Neural progenitor cell (in vitro differentiated cells): ENCODE measurements around the gene MME.

Experiments used
- EZH2 ChIP-seq: fragments of 200-600 bp; sonication (generic); IDR thresholded peaks from 2 replicates; pipeline ENCODE4 v1.6.1; 2017; ENCODE audit warnings: antibody characterized with exemption, mild to moderate bottlenecking, moderate library complexity
- EZH2phosphoT487 ChIP-seq: fragments of 200-600 bp; sonication (generic); IDR thresholded peaks from 2 replicates; pipeline ENCODE4 v1.6.1; 2017; ENCODE audit warnings: antibody characterized with exemption
- TF ChIP-seq, protein P1 (sequence below): fragments of 200-600 bp; sonication (generic); IDR thresholded peaks from 2 replicates; pipeline ENCODE4 v1.5.1; 2017; ENCODE audit warnings: antibody characterized with exemption, mild to moderate bottlenecking

DNA sequence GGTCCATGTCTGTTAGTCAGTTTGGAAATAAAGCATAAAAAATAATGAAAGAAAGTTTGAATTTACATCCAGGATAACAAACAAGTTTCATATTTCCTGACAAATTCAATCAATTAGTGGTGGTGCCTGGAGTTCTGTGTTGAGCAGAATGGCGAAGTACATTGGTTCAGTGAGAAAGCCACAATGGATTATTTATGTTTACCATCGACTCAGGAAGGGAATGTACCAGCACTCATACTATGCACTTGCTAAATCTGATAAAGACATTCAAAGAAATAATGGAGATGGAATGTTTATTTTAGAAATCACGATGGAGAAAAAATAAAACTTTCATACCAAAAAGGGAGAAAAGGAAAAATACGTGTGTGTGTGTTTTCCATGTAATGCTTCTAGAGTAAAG, 45.3 kb upstream of the MME start:
- TF ChIP-seq EZH2: no peak
- TF ChIP-seq, protein P1, sequence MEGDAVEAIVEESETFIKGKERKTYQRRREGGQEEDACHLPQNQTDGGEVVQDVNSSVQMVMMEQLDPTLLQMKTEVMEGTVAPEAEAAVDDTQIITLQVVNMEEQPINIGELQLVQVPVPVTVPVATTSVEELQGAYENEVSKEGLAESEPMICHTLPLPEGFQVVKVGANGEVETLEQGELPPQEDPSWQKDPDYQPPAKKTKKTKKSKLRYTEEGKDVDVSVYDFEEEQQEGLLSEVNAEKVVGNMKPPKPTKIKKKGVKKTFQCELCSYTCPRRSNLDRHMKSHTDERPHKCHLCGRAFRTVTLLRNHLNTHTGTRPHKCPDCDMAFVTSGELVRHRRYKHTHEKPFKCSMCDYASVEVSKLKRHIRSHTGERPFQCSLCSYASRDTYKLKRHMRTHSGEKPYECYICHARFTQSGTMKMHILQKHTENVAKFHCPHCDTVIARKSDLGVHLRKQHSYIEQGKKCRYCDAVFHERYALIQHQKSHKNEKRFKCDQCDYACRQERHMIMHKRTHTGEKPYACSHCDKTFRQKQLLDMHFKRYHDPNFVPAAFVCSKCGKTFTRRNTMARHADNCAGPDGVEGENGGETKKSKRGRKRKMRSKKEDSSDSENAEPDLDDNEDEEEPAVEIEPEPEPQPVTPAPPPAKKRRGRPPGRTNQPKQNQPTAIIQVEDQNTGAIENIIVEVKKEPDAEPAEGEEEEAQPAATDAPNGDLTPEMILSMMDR: no peak
- TF ChIP-seq EZH2phosphoT487: no peak
